Measurements from ENCODE around the gene BOD1L1. TPM values are rescaled to one million over a fixed set of nuclear protein-coding genes. Genes with fewer than 3 reads are reported as not detected.

The BOD1L1 gene
- total and polyA plus RNA-seq, 2 donors (not counting 1 experiment from before 2014, with no cell fraction given) = 20.2 to 109 TPM

GRCh38 chr4:13553081-13553480 is 74.4 kb downstream of the BOD1L1 start:
- Histone ChIP-seq H3K4me3 (ENCODE audit: control extremely low read depth in 1 of 5, extremely low read depth in 1 of 5, insufficient read depth in 1 of 5, low read depth in 2 of 5, low read length in 4 of 5) (no peak overlapping the region), H3K27me3 (replicated peaks in 1 of 4; ENCODE audit: control extremely low read depth in 1 of 4, control insufficient read depth in 3 of 4, insufficient read depth in 4 of 4, low read length in 3 of 4) (peaks cover 0 to 29% (median 19%) of the 10 kb centered on the region in 4 experiments), H3K4me2 (replicated peaks; ENCODE audit: low read depth, low read length, poor library complexity, severe bottlenecking) (no peak overlapping the region), H3K79me2 (ENCODE audit: control insufficient read depth, insufficient read depth, low read length) (no peaks in the 10 kb centered on the region), H4K20me1 (ENCODE audit: control insufficient read depth, insufficient read depth, low read length, poor library complexity, severe bottlenecking) (no peaks in the 10 kb centered on the region), H3K4me1 (ENCODE audit: control insufficient read depth in 2 of 2, insufficient read depth in 2 of 2, low read length in 2 of 2) (peaks cover 12 to 13% of the 10 kb centered on the region in 2 donors), H2AFZ (ENCODE audit: insufficient read depth, low read depth, low read length, poor library complexity, severe bottlenecking) (no peak overlapping the region), H3K9ac (ENCODE audit: low read length) (no peak overlapping the region), H3K27ac (ENCODE audit: low read length in 2 of 2) (no peak overlapping the region), H3K36me3 (replicated peaks in 1 of 2; ENCODE audit: control extremely low read depth in 1 of 2, control insufficient read depth in 1 of 2, extremely low read depth in 1 of 2, insufficient read depth in 2 of 2, low read length in 1 of 2) (no peaks in the 10 kb centered on the region), H3K9me3 (ENCODE audit: control extremely low read depth in 1 of 3, control insufficient read depth in 2 of 3, insufficient read depth in 1 of 3, low read length in 2 of 3) (peaks cover 0 to 11% (median 0%) of the 10 kb centered on the region in 3 donors)
- ChIA-PET POLR2A (no interaction called here), CTCF (interaction anchor here (2.2 kb wide), 1 partner anchor 11 kb away, joined by 9 read pairs; no protein-coding TSS in a partner anchor)
- H3K27ac Mint-ChIP-seq = no peak overlapping the region
- no peak for TF ChIP-seq EZH2 (IDR thresholded peaks at IDR 0.05; ENCODE audit: borderline replicate concordance, insufficient read depth, low read depth, low read length, poor library complexity, severe bottlenecking)
- no peak for TF ChIP-seq CTCF (IDR thresholded peaks at IDR 0.05)
- DNase-seq = no peak
- H3K27me3 Mint-ChIP-seq = peaks cover 47% of the 10 kb centered on the region
- no peaks in the 10 kb centered on the region for H3K9me3 Mint-ChIP-seq (ENCODE audit: insufficient read depth)
- intact Hi-C loops (cut with micrococcal nuclease) = loop anchor here (5.0 kb wide), 1 partner anchor 74 kb away; the partner anchor contains the start of gene BOD1L1
- WGBS (ENCODE audit: insufficient coverage) = no CpG with 5 or more reads among the region's 1 CpG
- H3K4me1 Mint-ChIP-seq = peaks cover 12% of the 10 kb centered on the region
- ATAC-seq (ENCODE audit: low read depth) = no peak
- no peak overlapping the region for H3K4me3 Mint-ChIP-seq

- Mint-ChIP-seq H3K4me1 (peaks cover 31% of the 10 kb centered on the region), H3K9me3 (ENCODE audit: insufficient read depth) (no peaks in the 10 kb centered on the region), H3K4me3 (peak overlapping the region; percentile 77), H3K27ac (peak overlapping the region; percentile 55), H3K27me3 (peaks cover 65% of the 10 kb centered on the region)
- intact Hi-C loops (cut with micrococcal nuclease) = loop anchor here (1.0 to 5.0 kb wide), 2 partner anchors 65 to 1453 kb away; partner anchors contain the start of genes CPEB2 and RAB28
- Histone ChIP-seq H2AFZ (ENCODE audit: insufficient read depth, low read depth, low read length, poor library complexity, severe bottlenecking) (peak overlapping the region; percentile 24), H3K4me2 (replicated peaks; ENCODE audit: low read depth, low read length, poor library complexity, severe bottlenecking) (peak overlapping the region; percentile 62), H3K9ac (ENCODE audit: low read length) (peak overlapping the region; percentile 44), H3K27me3 (replicated peaks in 1 of 4; ENCODE audit: control extremely low read depth in 1 of 4, control insufficient read depth in 3 of 4, insufficient read depth in 4 of 4, low read length in 3 of 4) (peaks cover 2 to 59% (median 47%) of the 10 kb centered on the region in 4 experiments), H4K20me1 (ENCODE audit: control insufficient read depth, insufficient read depth, low read length, poor library complexity, severe bottlenecking) (no peaks in the 10 kb centered on the region), H3K4me1 (ENCODE audit: control insufficient read depth in 2 of 2, insufficient read depth in 2 of 2, low read length in 2 of 2) (peaks cover 40 to 44% of the 10 kb centered on the region in 2 donors), H3K36me3 (replicated peaks in 1 of 2; ENCODE audit: control extremely low read depth in 1 of 2, control insufficient read depth in 1 of 2, extremely low read depth in 1 of 2, insufficient read depth in 2 of 2, low read length in 1 of 2) (no peaks in the 10 kb centered on the region), H3K27ac (ENCODE audit: low read length in 2 of 2) (no peak overlapping the region), H3K9me3 (ENCODE audit: control extremely low read depth in 1 of 3, control insufficient read depth in 2 of 3, insufficient read depth in 1 of 3, low read length in 2 of 3) (peaks cover 1 to 32% (median 15%) of the 10 kb centered on the region in 3 donors), H3K79me2 (ENCODE audit: control insufficient read depth, insufficient read depth, low read length) (no peaks in the 10 kb centered on the region), H3K4me3 (ENCODE audit: control extremely low read depth in 1 of 5, extremely low read depth in 1 of 5, insufficient read depth in 1 of 5, low read depth in 2 of 5, low read length in 4 of 5) (peak overlapping the region; percentile 3 to 41 (median 31))
- DNase-seq = peak; percentile 86
- POLR2A ChIA-PET = no interaction called here
- WGBS (ENCODE audit: insufficient coverage) = 2% methylated on average over 11 of the region's 21 CpGs
- CTCF ChIA-PET = interaction anchor here (0.7 to 2.2 kb wide), 3 partner anchors 62 to 820 kb away, joined by 3 to 12 read pairs (median 4); no protein-coding TSS in a partner anchor
- TF ChIP-seq CTCF (IDR thresholded peaks at IDR 0.05) (peak; percentile 89), EZH2 (IDR thresholded peaks at IDR 0.05; ENCODE audit: borderline replicate concordance, insufficient read depth, low read depth, low read length, poor library complexity, severe bottlenecking) (peak; percentile 1)
- ATAC-seq (ENCODE audit: low read depth) = peak; percentile 65
Measured at GRCh38 chr4:13548984-13549546, 78.5 kb downstream of the BOD1L1 start.

Data from B cell (primary cell).